AG20443 (cell line): ENCODE data around the gene HNRNPF.
"Not testable (repeated sequence)": the region's sequence is repeated elsewhere in the genome, so short reads cannot be mapped to it uniquely, and the experiment has no call there.

Experiments
- DNase-seq: peaks from one replicate; pipeline ENCODE4 v3.0.0; 2012; ENCODE audit warnings: low spot score, mixed read lengths

Gene HNRNPF

GRCh38 chr10:43396061-43396927 lies 12.7 kb downstream of the HNRNPF start:
- DNase-seq: peak; percentile 91

- no peak for DNase-seq
These were observed 13.4 kb downstream of the HNRNPF start for GRCh38 chr10:43395571-43396060.

- no peak for DNase-seq
These were observed 14.1 kb downstream of the HNRNPF start for GRCh38 chr10:43394868-43395267.

GRCh38 chr10:43393606-43394360 lies 15.2 kb downstream of the HNRNPF start:
- no peak for DNase-seq

GRCh38 chr10:43393186-43393585 lies 15.8 kb downstream of the HNRNPF start:
- DNase-seq: not testable (repeated sequence)

GRCh38 chr10:43392748-43393147 lies 16.2 kb downstream of the HNRNPF start:
- DNase-seq: no peak

GRCh38 chr10:43391496-43391895 lies 17.5 kb downstream of the HNRNPF start:
- no peak for DNase-seq

GRCh38 chr10:43390759-43391158 lies 18.2 kb downstream of the HNRNPF start:
- DNase-seq: no peak

- DNase-seq: no peak
These were observed 18.7 kb downstream of the HNRNPF start for GRCh38 chr10:43390333-43390732.

- no peak for DNase-seq
These were observed 19.1 kb downstream of the HNRNPF start for GRCh38 chr10:43389867-43390266.

GRCh38 chr10:43387678-43388032 lies 21.3 kb downstream of the HNRNPF start:
- no peak for DNase-seq

GRCh38 chr10:43386981-43387677 lies 21.9 kb downstream of the HNRNPF start:
- DNase-seq: no peak

GRCh38 chr10:43386549-43386948 lies 22.4 kb downstream of the HNRNPF start:
- DNase-seq: no peak

- DNase-seq: no peak
These were observed 23.5 kb downstream of the HNRNPF start for GRCh38 chr10:43385412-43386004.

- no peak for DNase-seq
These were observed 24.4 kb downstream of the HNRNPF start for GRCh38 chr10:43384252-43385221.

- peak; percentile 44 for DNase-seq
These were observed 25.6 kb downstream of the HNRNPF start for GRCh38 chr10:43383204-43383971.

GRCh38 chr10:43380610-43381222 lies 28.3 kb downstream of the HNRNPF start:
- DNase-seq: no peak

- no peak for DNase-seq
These were observed 31.5 kb downstream of the HNRNPF start for GRCh38 chr10:43377424-43377883.

GRCh38 chr10:43376828-43377423 lies 32.1 kb downstream of the HNRNPF start:
- DNase-seq: no peak
